ENCODE results near the gene RTEL1. TPM values are rescaled to one million over a fixed set of nuclear protein-coding genes. Genes with fewer than 3 reads are reported as not detected.

Gene RTEL1
- polyA plus RNA-seq, 1 donor from 2014 or later, result 29.2 TPM

DNA sequence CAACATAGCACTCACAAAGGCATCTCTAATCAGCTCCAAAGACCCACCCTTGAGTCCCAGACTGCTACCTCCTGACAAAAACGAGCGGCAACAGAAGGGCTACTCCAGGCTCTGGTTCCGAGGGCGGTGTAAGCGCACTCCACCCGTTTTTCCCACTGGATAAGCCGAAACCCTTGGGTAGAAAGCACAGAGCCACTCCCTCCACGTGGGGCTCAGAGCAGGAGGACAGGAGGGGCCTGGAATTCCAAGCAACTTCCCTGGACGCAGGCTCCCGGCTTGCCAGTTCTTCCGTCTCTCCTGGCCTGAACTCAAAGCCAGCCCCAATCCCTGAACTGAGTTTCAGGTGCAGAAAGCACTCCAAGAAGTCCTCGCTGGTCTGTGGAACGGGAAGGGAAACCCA is 38.6 kb upstream of the RTEL1 start:
- no peaks in the 10 kb centered on the region for H3F3A ChIP-seq (ENCODE audit: insufficient read depth, low read length, poor library complexity, severe bottlenecking)
- no peaks in the 10 kb centered on the region for H3K9me2 ChIP-seq (ENCODE audit: insufficient read depth, low read length)
- H3K27me3 ChIP-seq (ENCODE audit: insufficient read depth, low read depth, low read length), result no peaks in the 10 kb centered on the region
- no peak overlapping the region for H3K4me3 ChIP-seq (ENCODE audit: low read length)
- no peak overlapping the region for H3K27ac ChIP-seq (ENCODE audit: low read length)
- H3K79me2 ChIP-seq (replicated peaks; ENCODE audit: insufficient read depth, low read length), result peaks cover 15% of the 10 kb centered on the region
- no peak overlapping the region for H2AFZ ChIP-seq (ENCODE audit: low read depth, low read length)
- no peak overlapping the region for H3K4me2 ChIP-seq (ENCODE audit: low read length)
- TF ChIP-seq, protein P1, sequence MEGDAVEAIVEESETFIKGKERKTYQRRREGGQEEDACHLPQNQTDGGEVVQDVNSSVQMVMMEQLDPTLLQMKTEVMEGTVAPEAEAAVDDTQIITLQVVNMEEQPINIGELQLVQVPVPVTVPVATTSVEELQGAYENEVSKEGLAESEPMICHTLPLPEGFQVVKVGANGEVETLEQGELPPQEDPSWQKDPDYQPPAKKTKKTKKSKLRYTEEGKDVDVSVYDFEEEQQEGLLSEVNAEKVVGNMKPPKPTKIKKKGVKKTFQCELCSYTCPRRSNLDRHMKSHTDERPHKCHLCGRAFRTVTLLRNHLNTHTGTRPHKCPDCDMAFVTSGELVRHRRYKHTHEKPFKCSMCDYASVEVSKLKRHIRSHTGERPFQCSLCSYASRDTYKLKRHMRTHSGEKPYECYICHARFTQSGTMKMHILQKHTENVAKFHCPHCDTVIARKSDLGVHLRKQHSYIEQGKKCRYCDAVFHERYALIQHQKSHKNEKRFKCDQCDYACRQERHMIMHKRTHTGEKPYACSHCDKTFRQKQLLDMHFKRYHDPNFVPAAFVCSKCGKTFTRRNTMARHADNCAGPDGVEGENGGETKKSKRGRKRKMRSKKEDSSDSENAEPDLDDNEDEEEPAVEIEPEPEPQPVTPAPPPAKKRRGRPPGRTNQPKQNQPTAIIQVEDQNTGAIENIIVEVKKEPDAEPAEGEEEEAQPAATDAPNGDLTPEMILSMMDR (IDR thresholded peaks at IDR 0.05; ENCODE audit: poor library complexity, severe bottlenecking), result no peak
- TF ChIP-seq RAD21 (conservative IDR thresholded peaks at IDR 0.05) (no peak), EZH2 (IDR thresholded peaks at IDR 0.05; ENCODE audit: borderline replicate concordance, insufficient read depth, low read length, poor library complexity, severe bottlenecking) (no peak), MXI1 (conservative IDR thresholded peaks at IDR 0.05; ENCODE audit: poor library complexity, severe bottlenecking) (no peak), POLR2AphosphoS5 (IDR thresholded peaks at IDR 0.05) (no peak), TAF1 (IDR thresholded peaks at IDR 0.05; ENCODE audit: low read depth) (no peak)
- no peak overlapping the region for H3K9ac ChIP-seq (ENCODE audit: low read length)
- no peaks in the 10 kb centered on the region for H3K36me3 ChIP-seq (ENCODE audit: insufficient read depth, low read length)
- H3K9me3 ChIP-seq (ENCODE audit: low read length), result no peaks in the 10 kb centered on the region
- no peaks in the 10 kb centered on the region for H4K20me1 ChIP-seq (ENCODE audit: insufficient read depth)

DNA sequence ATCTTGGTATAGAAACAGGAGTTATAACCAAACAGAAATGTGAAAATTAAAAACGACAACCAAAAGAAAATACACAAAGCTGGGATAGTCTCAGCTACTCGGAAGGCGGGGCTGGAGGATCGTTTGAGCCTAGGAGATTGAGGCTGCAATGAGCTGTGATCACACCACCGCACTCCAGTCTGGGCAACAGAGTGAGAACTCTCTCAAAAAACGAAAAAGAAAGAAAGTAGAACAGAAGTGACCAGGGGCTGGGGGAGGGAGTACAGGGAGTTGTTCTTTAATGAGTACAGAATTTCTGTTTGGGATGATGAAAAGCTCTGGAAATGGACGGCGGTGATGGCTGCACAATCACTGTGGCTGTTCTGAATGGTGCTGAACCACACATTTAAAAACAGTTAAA is 37.1 kb upstream of the RTEL1 start:
- peaks cover 21% of the 10 kb centered on the region for H3K79me2 ChIP-seq (replicated peaks; ENCODE audit: insufficient read depth, low read length)
- no peaks in the 10 kb centered on the region for H4K20me1 ChIP-seq (ENCODE audit: insufficient read depth)
- TF ChIP-seq, protein P2, sequence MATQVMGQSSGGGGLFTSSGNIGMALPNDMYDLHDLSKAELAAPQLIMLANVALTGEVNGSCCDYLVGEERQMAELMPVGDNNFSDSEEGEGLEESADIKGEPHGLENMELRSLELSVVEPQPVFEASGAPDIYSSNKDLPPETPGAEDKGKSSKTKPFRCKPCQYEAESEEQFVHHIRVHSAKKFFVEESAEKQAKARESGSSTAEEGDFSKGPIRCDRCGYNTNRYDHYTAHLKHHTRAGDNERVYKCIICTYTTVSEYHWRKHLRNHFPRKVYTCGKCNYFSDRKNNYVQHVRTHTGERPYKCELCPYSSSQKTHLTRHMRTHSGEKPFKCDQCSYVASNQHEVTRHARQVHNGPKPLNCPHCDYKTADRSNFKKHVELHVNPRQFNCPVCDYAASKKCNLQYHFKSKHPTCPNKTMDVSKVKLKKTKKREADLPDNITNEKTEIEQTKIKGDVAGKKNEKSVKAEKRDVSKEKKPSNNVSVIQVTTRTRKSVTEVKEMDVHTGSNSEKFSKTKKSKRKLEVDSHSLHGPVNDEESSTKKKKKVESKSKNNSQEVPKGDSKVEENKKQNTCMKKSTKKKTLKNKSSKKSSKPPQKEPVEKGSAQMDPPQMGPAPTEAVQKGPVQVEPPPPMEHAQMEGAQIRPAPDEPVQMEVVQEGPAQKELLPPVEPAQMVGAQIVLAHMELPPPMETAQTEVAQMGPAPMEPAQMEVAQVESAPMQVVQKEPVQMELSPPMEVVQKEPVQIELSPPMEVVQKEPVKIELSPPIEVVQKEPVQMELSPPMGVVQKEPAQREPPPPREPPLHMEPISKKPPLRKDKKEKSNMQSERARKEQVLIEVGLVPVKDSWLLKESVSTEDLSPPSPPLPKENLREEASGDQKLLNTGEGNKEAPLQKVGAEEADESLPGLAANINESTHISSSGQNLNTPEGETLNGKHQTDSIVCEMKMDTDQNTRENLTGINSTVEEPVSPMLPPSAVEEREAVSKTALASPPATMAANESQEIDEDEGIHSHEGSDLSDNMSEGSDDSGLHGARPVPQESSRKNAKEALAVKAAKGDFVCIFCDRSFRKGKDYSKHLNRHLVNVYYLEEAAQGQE (IDR thresholded peaks at IDR 0.05; ENCODE audit: borderline replicate concordance), result no peak
- TF ChIP-seq EZH2 (IDR thresholded peaks at IDR 0.05; ENCODE audit: borderline replicate concordance, insufficient read depth, low read length, poor library complexity, severe bottlenecking) (no peak), TAF1 (IDR thresholded peaks at IDR 0.05; ENCODE audit: low read depth) (no peak), SMC3 (conservative IDR thresholded peaks at IDR 0.05; ENCODE audit: poor library complexity) (no peak), EP300 (conservative IDR thresholded peaks at IDR 0.05; ENCODE audit: poor library complexity, severe bottlenecking) (no peak), RAD21 (conservative IDR thresholded peaks at IDR 0.05) (no peak), MXI1 (conservative IDR thresholded peaks at IDR 0.05; ENCODE audit: poor library complexity, severe bottlenecking) (no peak), POLR2AphosphoS5 (IDR thresholded peaks at IDR 0.05) (no peak)
- TF ChIP-seq, protein P1 (IDR thresholded peaks at IDR 0.05; ENCODE audit: poor library complexity, severe bottlenecking), result no peak

More for the DNA sequence above, 37.1 kb upstream of the RTEL1 start:
- no peaks in the 10 kb centered on the region for H3F3A ChIP-seq (ENCODE audit: insufficient read depth, low read length, poor library complexity, severe bottlenecking)
- H3K9ac ChIP-seq (ENCODE audit: low read length), result no peak overlapping the region
- H3K27ac ChIP-seq (ENCODE audit: low read length), result no peak overlapping the region
- H3K4me3 ChIP-seq (ENCODE audit: low read length), result no peak overlapping the region
- H3K36me3 ChIP-seq (ENCODE audit: insufficient read depth, low read length), result no peaks in the 10 kb centered on the region
- H3K27me3 ChIP-seq (ENCODE audit: insufficient read depth, low read depth, low read length), result no peaks in the 10 kb centered on the region
- no peak overlapping the region for H3K4me2 ChIP-seq (ENCODE audit: low read length)
- H3K9me3 ChIP-seq (ENCODE audit: low read length), result no peaks in the 10 kb centered on the region
- H3K9me2 ChIP-seq (ENCODE audit: insufficient read depth, low read length), result no peaks in the 10 kb centered on the region
- H2AFZ ChIP-seq (ENCODE audit: low read depth, low read length), result no peak overlapping the region
